ENCODE measurements around the gene MGAT2.

Gene MGAT2

GRCh38 chr14:49659526-49660455 is 39.2 kb downstream of the MGAT2 start:
- DNase-seq, result no peak

GRCh38 chr14:49670475-49670874 is 49.9 kb downstream of the MGAT2 start:
- no peak for DNase-seq

Data from activated CD4-positive, alpha-beta T cell treated with anti-CD3 and anti-CD28 coated beads for 48 hours (primary cell).